ENCODE results near the gene SLC6A5.

SLC6A5 gene

GRCh38 chr11:20597154-20597679 is 2.2 kb upstream of the SLC6A5 start:
- DNase-seq = no peak

- no peak for DNase-seq
These were observed 1.5 kb upstream of the SLC6A5 start for GRCh38 chr11:20597680-20598484.

DNA sequence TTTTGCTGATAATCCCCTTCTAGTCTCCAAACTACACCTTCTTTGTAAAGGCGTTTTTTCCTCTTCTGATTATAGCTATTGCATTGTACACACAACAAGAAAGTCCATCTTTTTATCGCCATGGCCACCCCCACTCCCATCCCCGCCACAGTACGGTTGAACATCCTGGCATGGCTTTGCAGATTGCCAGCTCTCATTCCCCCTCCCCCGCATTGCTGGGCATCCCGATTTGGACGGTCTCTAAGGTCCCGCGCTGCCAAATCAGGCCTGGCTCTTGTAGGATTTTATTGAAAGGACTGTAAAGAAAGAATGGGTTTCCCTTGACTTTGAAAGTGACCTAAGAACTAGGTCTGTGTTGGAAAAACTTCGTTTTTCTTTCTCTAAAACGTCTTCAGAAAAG is 916 bp upstream of the SLC6A5 start:
- DNase-seq = no peak

- no peak for DNase-seq
These were observed 575 bp downstream of the SLC6A5 start for GRCh38 chr11:20600020-20600346.

- no peak for DNase-seq
These were observed 1.1 kb downstream of the SLC6A5 start for GRCh38 chr11:20600551-20600950.

DNA sequence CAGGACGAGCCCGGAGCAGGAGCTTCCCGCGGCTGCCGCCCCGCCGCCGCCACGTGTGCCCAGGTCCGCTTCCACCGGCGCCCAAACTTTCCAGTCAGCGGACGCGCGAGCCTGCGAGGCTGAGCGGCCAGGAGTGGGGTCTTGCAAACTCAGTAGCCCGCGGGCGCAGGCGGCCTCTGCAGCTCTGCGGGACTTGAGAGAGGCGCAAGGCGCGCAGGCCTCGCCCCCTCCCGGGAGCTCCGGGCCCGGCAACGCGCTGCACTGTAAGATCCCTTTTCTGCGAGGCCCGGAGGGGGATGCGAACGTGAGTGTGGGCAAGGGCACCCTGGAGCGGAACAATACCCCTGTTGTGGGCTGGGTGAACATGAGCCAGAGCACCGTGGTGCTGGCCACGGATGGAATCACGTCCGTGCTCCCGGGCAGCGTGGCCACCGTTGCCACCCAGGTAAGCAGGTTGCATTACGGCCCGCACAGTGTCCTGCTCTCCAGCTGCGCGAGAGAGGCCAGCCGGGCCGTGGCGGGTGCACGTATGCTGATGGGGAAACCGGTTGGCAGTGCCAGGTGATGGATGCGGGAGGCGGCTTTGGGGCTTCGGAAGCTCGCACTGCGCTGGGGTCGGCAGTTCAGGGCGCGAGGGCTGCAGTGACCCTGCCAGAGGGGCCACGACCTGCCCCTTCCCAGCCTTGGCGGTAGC is 2.0 kb downstream of the SLC6A5 start:
- no peak for DNase-seq

- no peak for DNase-seq
These were observed 4.9 kb downstream of the SLC6A5 start for GRCh38 chr11:20604295-20604803.

- DNase-seq = no peak
These were observed 5.6 kb downstream of the SLC6A5 start for GRCh38 chr11:20604864-20605601.

GRCh38 chr11:20605602-20606091 is 6.2 kb downstream of the SLC6A5 start:
- DNase-seq = no peak

- DNase-seq = no peak
These were observed 9.5 kb downstream of the SLC6A5 start for GRCh38 chr11:20608934-20609333.

DNA sequence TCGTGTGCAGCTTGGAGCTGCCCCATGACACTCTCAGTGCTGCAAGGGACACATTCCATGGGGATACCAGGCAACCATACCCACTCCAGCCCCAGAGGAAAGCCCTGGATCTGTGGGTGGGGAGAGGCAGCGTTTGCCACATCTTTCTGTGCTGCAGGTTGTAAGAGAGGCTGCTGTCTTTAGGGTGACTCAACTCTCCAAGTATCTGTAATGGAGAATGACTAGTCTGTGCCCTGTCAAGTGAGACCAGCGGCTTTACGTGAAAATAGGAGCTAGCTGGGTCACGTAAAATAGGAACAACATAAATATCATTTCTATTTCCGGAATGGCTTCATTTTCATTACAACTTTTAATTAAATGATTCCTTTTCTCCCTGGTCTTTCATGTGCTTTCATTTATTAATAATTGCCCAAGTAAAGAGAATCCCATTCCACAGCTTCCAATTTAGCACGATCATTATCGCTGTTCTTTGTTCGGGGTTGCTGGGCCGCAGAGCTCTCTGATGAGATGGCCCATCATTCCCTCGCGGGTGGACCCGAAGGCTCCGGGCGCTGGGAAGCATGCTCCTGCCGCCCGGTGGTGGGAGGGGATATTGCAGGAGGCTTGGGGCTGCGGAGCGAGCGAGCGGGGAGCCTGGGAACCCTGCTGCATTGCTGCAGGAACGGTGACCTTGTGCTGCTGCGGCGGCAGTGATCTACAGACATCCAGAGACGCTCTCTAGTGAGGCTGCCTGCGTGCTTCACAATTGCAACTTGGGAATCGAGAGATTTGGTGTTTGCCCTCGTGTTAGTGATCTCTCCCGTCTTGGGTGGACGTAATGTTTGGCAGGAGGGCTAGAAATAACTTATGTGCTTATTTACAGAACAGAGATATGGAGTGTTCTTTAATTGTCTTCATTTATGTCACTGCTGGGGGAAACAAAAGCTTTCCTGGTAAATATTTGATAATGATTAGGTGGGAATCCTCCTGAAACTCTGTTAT is 10.6 kb downstream of the SLC6A5 start:
- no peak for DNase-seq

GRCh38 chr11:20610825-20611224 is 11.4 kb downstream of the SLC6A5 start:
- no peak for DNase-seq

GRCh38 chr11:20611445-20611844 is 12.0 kb downstream of the SLC6A5 start:
- no peak for DNase-seq

DNA sequence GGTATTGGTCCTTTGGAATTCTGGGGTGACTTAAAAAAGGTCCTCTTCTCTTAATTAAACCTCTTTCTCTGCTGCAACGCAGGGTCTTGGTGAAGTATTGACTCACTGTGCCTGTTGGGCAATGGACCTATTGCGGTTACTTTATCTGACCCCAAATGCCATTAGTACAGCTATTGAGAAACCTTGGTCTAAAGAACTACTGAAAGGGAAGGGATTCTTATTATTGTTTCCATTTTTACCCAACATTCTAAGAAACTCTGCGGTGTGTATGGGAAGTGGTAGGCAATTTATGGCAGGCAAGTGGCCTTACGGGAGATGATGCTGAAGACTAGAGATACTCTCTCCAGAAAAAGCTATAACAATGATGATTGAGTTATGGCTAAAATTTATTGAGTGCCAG is 12.5 kb downstream of the SLC6A5 start:
- no peak for DNase-seq

DNA sequence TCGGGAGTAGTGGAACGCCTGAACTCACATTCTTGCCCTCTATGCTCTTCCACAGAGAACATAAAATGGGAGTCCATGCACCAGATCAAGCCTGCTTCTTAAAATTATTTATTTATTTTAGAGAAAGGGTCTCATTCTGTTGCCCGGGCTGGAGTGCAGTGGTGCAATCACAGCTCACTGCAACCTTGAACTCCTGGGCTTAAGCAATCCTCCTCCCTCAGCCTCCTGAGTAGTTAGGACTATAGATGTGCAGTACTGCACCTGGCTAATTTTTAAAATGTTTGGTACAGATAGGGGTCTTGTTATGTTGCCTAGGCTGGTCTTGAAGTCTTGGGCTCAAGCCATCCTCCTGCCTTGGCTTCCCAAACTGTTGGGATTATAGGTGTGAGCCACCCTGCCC is 13.0 kb downstream of the SLC6A5 start:
- no peak for DNase-seq

GRCh38 chr11:20616920-20617319 is 17.5 kb downstream of the SLC6A5 start:
- DNase-seq = no peak

DNA sequence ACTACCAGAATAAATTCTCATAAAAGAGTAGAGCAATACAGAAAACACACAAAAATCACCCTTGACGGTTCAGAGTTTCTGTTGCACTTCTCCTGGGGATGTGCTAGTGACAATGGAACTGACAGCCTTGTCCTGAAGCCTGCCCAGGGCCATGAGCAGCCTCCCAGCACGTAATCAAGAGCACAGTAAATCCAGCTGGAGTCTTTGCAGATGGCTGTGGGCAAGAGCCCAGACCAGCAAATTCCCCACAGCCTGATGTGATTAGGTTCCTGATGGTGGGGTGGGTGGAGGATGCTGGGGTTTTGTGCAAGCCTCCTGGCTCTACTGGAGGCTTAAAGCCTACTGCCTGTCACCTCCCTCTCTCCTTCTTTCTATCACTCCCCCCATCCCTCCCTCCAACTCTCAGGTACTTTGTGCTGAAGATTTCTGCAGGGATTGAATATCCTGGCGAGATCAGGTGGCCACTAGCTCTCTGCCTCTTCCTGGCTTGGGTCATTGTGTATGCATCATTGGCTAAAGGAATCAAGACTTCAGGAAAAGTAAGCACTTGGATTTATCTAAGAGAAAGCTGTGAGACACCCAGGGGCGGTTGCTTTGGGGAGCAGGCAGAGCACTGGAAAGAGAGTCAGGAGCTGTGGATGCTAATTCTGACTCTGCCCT is 18.1 kb downstream of the SLC6A5 start:
- no peak for DNase-seq

DNA sequence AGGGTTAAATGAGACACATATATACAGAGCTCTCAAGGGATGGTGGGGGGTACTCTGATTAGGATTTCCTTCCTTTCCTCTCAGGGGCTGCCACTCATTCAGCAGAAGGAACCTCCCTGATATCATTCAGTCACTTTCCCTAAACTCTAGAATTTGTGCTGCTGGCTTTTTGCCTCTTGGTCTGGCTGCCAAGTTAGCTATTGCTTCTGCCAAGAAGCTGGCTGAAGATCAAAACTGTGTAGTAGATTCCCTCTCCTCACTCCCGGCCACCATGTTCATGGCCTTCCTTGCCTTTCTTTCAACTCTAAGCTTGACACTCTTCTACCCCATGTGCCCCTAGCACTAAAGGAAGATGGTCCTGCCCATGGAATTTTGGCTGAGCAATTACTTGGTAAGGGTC is 18.7 kb downstream of the SLC6A5 start:
- no peak for DNase-seq

GRCh38 chr11:20620988-20621387 is 21.6 kb downstream of the SLC6A5 start:
- no peak for DNase-seq

DNA sequence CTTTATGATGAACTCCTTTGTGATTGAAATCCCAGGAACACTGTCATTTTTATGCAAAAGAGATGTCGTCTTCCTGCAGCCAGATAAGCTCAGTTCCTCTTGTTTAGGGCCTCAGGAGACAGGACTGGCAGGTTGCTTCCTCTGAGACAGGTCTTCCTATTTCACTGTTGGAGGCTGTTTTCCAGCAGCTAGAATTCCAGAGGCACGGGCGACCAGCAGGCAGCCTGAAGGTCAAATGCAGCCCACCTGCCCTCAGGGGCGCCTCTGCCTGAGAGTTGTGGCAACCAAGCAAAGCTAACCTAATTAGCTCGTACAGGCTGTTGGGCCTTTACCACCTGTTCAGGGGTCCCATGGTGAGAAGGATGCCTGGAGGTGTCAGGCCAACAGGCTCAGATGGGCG is 22.3 kb downstream of the SLC6A5 start:
- DNase-seq = no peak

DNA sequence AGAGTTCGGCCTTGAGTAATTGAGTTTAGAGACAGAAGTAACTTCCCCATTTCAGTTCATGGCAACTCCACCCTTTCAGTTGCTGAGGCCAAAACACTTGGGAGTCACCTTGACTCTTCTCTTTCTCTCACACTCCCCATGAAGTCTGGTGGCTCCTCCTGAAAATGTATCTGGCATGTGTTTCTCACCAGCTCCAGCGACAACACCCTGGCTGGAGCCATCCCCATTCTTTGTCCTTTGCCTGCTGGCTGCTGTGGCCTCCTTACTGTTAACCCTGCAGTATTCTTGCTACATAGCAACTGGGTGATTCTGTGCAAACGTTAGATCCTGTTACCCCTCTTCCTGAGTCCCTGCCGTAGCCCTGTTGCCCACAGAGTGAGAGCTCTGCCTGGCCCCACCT is 23.8 kb downstream of the SLC6A5 start:
- no peak for DNase-seq

- DNase-seq = no peak
These were observed 26.9 kb downstream of the SLC6A5 start for GRCh38 chr11:20626279-20626678.

All from T1000 (cell line).